Iris pigment epithelial cell (primary cell): ENCODE data around the gene FAM83E.

ENCODE experiments used
- DNase-seq: peaks from one replicate; pipeline ENCODE4 v3.0.0-alpha.2; 2011; ENCODE audit warnings: low read depth

FAM83E gene

DNA sequence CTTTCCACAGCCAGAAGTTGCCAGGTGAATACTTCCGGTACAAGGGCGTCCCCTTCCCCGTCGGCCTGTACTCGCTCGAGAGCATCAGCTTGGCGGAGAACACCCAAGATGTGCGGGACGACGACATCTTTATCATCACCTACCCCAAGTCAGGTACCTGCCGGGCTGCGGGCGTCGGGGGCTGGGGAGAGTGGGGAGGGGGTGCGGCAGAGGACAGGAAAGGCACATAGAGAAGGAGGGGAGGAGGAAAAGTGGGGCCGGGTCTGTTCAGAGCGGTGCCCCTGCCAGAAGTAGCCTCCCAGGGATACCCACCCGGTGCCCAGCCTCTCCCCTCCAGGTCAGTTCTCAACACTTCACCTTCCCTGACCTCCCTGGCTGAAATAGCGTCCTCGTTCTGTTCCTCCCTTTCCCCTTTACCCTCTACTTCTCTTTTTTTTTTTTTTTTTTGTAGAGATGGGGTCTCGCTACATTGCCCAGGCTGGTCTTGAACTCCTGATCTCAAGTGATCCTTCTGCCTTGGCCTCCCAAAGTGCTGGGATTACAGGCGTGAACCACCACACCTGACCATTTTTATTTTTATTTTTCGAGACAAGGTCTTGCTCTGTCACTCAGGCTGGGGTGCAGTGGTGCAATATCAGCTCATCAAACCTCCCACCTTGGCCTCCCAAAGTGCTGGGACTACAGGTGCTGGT is 38.8 kb downstream of the FAM83E start:
- DNase-seq = no peak

DNA sequence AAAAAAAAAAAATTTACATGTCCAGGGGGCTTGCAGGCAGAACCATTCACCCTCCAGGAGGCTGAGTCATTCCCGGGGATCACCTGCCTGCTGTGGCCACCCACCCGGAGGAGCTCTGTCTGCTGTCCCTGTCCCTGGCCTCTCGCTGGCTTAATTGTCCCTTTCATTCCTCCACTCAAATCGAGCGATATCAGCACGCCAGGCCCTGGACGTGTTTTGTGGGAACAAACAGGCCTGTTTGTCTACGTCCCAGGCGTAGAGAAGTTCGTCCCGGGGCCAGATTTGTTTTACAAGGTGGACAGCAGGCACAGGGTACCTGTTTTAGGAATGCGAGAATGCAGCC is 41.7 kb downstream of the FAM83E start:
- no peak for DNase-seq

DNA sequence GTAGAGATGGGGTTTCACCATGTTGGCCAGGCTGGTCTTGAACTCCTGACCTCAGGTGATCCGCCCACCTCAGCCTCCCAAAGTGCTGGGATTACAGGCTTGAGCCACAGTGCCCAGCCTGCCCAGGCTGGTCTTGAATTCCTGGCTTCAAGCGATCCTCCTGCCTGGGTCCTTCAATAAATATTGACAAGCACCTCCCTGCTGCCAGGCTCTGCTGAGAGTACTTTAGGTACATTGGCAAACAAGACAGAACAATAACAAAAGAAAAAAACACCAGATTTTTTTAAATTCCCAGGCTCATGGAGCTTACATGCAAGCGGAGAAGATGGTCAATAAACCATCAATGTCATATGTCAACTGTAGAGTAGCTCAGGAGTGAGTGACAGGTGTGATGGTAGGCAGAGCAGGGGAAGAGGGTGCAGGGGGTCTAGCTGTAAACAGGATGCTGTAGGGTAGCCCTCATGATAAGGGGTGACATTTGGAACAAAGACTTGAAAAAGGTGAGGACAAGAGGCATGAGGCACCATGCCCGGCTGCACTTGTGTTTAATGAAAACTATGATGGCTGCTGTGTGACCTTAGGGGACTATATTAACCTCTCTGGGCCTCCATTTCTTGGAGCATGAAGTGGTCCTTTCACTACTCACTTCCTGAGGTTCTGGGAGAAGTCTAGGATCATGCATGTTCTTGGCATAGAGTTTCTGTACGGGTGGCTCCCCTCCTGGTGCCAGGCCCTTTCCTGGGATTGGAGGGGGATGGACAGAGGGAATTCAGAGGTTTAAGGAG is 43.3 kb downstream of the FAM83E start:
- no peak for DNase-seq

DNA sequence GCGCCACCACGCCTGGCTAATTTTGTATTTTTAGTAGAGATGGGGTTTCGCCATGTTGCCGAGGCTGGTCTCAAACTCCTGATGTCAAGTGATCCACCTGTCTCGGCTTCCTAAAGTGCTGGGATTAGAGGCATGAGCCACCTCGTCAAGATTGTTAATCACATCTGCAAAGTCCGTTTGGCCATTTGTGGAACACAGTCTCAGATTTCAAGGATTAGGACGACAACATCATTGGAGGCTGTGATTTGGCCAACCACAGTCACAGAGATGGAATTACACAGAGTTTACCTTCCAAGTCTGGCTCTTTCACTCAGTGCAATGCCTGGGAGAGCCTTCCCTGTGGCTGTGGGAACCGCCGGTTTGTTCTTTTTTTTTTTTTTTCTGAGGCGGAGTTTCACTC is 45.1 kb downstream of the FAM83E start:
- peak; percentile 55 for DNase-seq

DNA sequence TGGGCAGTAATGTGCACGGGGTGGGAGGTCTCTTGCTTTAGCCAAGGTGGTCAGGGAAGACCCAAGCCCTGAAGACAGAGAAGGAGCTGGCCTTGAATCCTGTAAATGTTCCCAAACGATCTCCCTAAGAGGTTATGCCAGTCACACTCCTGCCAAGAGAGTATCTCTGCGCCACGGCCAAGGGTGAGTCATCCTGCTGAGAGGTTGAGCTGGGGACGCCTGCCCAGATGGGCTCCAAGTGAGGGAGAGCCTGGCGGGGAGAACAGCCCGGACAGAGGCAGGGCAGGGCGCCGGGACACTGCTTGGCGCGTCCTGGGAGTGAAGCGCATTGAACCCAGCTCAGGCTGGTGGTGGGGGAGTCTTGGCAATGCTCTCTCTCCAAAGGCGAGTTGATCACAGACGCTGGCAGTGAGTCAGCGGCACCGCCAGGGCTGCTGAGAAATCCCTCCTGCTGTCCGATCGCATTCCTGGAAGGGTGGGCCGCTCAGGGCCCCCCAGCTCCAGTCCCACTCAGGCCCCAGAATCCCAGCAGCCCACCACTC is 46.5 kb downstream of the FAM83E start:
- DNase-seq = peak; percentile 88

DNA sequence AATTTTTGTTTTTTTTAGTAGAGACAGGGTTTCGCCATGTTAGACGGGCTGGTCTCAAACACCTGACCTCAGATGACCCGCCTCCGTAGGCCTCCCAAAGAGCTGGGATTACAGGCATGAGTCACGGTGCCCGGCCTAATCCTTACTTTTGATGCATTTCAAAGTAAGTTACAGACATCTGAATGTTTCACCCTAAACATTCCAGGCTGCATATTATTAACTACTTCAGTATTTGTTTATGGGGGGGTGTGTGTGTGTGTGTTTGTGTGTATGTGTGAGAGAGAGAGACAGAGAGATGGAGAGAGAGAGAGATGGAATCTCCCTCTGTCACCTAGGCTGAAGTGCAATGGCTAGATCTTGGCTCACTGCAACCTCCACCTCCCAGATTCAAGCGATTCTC is 49.8 kb downstream of the FAM83E start:
- peak; percentile 93 for DNase-seq
